ENCODE results near the gene KRT28. TPM values are rescaled to one million over a fixed set of nuclear protein-coding genes. Genes with fewer than 3 reads are reported as not detected.
"Not testable (repeated sequence)": the region's sequence is repeated elsewhere in the genome, so short reads cannot be mapped to it uniquely, and the experiment has no call there.

Gene KRT28
- total RNA-seq, 2 donors from 2014 or later: not detected

GRCh38 chr17:40817103-40817682 is 17.4 kb upstream of the KRT28 start:
- H3K9me3 ChIP-seq: no peaks in the 10 kb centered on the region
- no peak for DNase-seq (ENCODE audit: low spot score)

GRCh38 chr17:40816569-40816968 is 16.8 kb upstream of the KRT28 start:
- peaks cover 0 to 14% of the 10 kb centered on the region in 2 donors for H3K4me1 ChIP-seq
- H3K27me3 ChIP-seq: no peaks in the 10 kb centered on the region
- no peaks in the 10 kb centered on the region for H3K9me3 ChIP-seq
- H3K4me3 ChIP-seq: no peak overlapping the region
- H3K27ac ChIP-seq: no peak overlapping the region
- no peaks in the 10 kb centered on the region for H3K36me3 ChIP-seq
- no peak for DNase-seq (ENCODE audit: low spot score)
- no peak for TF ChIP-seq CTCF (IDR thresholded peaks at IDR 0.05)

More at GRCh38 chr17:40817103-40817682, 17.4 kb upstream of the KRT28 start:
- Histone ChIP-seq H3K4me1 (peaks cover 0 to 14% of the 10 kb centered on the region in 2 donors), H3K4me3 (no peak overlapping the region), H3K27me3 (no peaks in the 10 kb centered on the region), H3K27ac (no peak overlapping the region), H3K36me3 (no peaks in the 10 kb centered on the region)
- TF ChIP-seq CTCF (IDR thresholded peaks at IDR 0.05): no peak

GRCh38 chr17:40815381-40815780 is 15.6 kb upstream of the KRT28 start:
- Histone ChIP-seq H3K36me3 (no peaks in the 10 kb centered on the region), H3K4me1 (peaks cover 0 to 20% of the 10 kb centered on the region in 2 donors), H3K27ac (no peak overlapping the region), H3K4me3 (no peak overlapping the region), H3K27me3 (no peaks in the 10 kb centered on the region), H3K9me3 (no peaks in the 10 kb centered on the region)
- no peak for TF ChIP-seq CTCF (IDR thresholded peaks at IDR 0.05)
- no peak for DNase-seq (ENCODE audit: low spot score)

GRCh38 chr17:40814657-40815056 is 14.9 kb upstream of the KRT28 start:
- DNase-seq (ENCODE audit: low spot score); H3K36me3 ChIP-seq; H3K27ac ChIP-seq: not testable (repeated sequence)

GRCh38 chr17:40813804-40814203 is 14.0 kb upstream of the KRT28 start:
- no peaks in the 10 kb centered on the region for H3K27me3 ChIP-seq
- DNase-seq (ENCODE audit: low spot score): no peak
- no peaks in the 10 kb centered on the region for H3K9me3 ChIP-seq
- no peak for TF ChIP-seq CTCF (IDR thresholded peaks at IDR 0.05)
- no peaks in the 10 kb centered on the region for H3K36me3 ChIP-seq
- H3K4me3 ChIP-seq: no peak overlapping the region
- H3K4me1 ChIP-seq: peaks cover 0 to 28% of the 10 kb centered on the region in 2 donors
- no peak overlapping the region for H3K27ac ChIP-seq

More at GRCh38 chr17:40814657-40815056, 14.9 kb upstream of the KRT28 start:
- H3K4me1 ChIP-seq: peaks cover 0 to 25% of the 10 kb centered on the region in 2 donors
- not testable (repeated sequence) for H3K27me3 ChIP-seq, H3K4me3 ChIP-seq, H3K9me3 ChIP-seq

GRCh38 chr17:40812639-40813038 is 12.9 kb upstream of the KRT28 start:
- no peak for DNase-seq (ENCODE audit: low spot score)

More at GRCh38 chr17:40812639-40813038, 12.9 kb upstream of the KRT28 start:
- Histone ChIP-seq H3K4me3 (no peak overlapping the region), H3K9me3 (no peaks in the 10 kb centered on the region), H3K4me1 (peaks cover 0 to 22% of the 10 kb centered on the region in 2 donors), H3K36me3 (no peaks in the 10 kb centered on the region), H3K27ac (no peak overlapping the region), H3K27me3 (no peaks in the 10 kb centered on the region)
- TF ChIP-seq CTCF (IDR thresholded peaks at IDR 0.05): no peak

All from right atrium auricular region (tissue), 2 donors.